Myocyte (in vitro differentiated cells): ENCODE results near the gene CCL22. TPM values are rescaled to one million over a fixed set of nuclear protein-coding genes. Genes with fewer than 3 reads are reported as not detected.
A peak's percentile ranks its signal among the peaks of the same experiment; 100 is the strongest.
"Not testable (repeated sequence)": the region's sequence is repeated elsewhere in the genome, so short reads cannot be mapped to it uniquely, and the experiment has no call there.

Experiments used
- DNase-seq: peaks from one replicate; pipeline ENCODE4 v3.0.0-alpha.2; 2012; ENCODE audit warnings: low read depth
- total RNA-seq: library from RNA; depleted of rRNA; stranded (reverse); fragments of >200 nt; gene quantifications from 2 replicates; pipeline ENCODE4 v1.2.3, GENCODE V29; 2014

The CCL22 gene
- total RNA-seq, 1 donor from 2014 or later: not detected

DNA sequence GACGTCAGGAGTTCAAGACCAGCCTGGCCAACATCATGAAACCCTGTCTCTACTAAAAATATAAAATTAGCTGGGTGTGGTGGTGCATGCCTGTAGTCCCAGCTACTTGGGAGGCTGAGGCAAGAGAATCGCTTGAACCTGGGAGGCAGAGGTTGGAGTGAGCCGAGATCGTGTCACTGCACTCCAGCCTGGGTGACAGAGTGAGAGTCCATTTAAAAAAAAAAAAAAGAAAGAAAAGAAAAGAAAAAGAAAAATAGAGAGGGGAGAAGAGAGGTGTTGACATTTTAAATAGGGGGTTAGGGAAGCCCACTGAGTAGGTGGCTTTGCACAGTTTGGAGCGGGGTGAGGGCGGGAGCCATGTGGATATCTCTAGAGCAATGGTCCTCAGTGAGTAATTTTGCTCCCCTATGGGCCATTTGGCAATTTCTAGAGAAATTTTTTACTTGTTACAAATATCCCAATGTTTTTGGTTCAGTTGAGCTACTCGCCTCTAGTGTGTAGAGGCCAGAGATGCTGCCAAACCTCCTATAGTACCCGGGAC is 16.4 kb downstream of the CCL22 start:
- not testable (repeated sequence) for DNase-seq

DNA sequence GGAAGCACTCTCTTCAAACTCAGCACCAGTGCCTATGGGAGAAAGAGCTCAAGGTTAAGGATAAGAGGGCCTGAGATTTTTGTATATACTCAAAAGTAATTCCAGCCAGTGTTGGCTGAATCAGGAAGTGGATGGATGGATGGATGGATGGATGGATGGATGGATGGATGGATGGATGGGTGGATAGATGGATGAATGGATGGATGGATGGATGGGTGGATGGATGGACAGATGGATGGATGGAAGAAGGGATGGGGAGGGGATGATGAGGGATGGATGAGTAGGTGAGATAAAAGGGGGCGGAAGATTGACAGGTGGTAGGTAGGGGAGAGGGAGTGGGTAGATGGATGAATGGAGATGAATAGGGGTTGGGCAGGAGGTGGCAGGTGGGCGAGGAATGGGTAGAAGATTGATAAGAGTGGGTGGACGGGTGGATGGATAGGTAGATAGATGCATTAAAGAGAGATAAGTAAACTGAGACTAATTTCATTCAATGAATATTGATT is 17.8 kb downstream of the CCL22 start:
- DNase-seq: no peak

DNA sequence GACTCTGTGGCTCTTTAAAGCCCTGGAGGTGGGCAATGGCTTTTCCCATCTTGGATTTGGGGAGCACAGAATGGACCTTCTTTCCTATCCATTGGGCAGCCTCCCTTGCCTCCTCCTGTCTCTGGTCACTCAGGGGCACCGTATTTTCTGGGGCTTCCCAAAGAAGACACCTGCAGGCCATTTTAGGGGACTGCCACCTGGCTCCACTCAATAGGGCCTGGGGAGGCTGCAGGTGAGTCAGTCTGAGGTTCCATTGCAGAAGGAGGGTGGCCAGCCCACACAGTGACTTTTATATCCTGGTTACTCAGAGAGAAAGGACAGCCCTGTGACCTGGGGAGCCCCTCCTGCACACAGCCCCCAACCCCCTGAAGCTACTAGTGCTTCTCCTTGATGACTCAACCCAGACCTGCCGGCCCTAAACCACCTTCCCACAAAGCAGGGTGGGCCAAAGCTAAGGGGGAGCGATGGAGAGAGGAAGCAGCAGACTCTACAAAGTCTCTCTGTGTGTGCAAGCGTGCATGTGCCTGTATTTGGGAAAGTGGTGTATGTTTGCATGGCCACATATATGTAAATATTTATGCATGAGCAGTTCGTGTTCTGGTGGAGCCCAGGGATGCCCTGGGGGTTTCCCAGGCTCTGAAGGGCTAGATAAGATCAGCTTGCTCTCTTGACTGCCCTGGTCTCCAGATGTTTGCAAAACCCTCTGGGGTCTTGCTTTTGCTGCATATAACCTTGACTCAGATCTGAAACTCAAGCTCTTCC is 18.7 kb downstream of the CCL22 start:
- no peak for DNase-seq

DNA sequence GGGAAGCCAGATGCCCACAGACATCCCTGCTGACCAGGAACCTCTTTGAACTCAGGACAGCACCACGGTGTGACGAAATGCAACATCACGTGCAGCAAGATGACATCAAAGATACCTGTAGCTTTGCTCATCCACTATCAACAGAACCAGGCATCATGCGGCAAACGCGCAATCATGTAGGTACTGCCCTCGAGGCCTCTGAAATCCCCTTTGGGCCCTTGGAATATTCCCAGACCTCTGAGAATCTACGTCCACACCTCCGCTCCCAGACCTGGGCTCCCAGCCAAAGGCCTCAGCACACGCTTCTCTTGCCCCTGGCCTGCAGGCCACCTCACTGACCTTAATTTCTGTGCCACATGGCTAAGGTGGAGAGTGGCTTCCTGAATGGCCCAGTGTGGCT is 21.0 kb downstream of the CCL22 start:
- no peak for DNase-seq

DNA sequence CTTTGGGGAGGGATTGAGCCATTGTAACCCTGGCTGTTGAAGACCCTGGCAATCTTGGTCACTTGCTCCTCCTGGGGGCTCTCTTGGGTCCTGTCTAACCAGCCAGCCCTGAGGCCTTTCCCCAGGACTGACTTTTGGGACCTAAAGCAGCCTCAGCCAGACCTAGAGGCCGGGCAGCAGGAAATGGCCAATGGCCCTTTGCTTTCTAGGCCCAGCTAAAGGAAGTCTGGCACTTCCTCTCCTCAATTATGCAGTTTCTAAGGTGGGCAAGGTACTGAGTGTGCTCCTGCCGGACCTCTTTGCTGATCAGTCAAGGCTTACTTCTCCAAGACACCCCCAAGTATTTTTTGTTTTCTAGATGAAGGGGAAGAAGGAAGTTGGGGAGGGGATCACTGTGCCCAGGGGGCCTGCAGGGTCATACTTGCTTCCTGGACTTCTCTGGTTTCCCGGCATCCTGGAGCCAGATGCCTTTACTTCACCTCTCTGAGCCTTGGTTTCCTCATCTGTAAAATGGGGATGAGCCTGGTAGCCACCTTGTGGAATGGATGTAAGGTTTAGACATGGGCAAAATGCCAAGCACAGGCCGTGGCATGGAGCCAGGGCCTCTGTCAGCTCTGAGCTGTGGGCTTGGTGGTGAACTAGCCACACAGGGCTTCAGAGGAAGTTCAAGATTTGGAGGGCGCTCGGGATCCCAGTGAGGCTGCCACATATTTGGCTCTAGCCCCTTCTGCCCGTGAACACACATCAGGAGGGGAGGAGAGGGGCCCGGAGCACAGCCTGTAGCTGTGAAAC is 22.3 kb downstream of the CCL22 start:
- DNase-seq: no peak

DNA sequence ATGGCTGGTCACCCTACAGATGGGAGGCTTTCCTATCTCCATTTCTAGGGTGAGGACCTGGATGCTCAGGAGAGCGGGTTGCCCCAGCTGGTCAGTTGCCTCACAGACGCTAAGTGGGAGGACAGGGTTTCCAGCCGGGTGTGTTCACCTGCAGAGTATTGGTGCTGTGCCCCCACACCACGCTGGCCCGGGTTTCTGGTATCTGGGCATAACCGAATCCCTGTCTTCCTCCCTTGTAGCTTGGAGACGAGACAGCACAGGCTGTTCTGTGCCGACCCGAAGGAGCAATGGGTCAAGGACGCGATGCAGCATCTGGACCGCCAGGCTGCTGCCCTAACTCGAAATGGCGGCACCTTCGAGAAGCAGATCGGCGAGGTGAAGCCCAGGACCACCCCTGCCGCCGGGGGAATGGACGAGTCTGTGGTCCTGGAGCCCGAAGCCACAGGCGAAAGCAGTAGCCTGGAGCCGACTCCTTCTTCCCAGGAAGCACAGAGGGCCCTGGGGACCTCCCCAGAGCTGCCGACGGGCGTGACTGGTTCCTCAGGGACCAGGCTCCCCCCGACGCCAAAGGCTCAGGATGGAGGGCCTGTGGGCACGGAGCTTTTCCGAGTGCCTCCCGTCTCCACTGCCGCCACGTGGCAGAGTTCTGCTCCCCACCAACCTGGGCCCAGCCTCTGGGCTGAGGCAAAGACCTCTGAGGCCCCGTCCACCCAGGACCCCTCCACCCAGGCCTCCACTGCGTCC is 23.4 kb downstream of the CCL22 start:
- no peak for DNase-seq

DNA sequence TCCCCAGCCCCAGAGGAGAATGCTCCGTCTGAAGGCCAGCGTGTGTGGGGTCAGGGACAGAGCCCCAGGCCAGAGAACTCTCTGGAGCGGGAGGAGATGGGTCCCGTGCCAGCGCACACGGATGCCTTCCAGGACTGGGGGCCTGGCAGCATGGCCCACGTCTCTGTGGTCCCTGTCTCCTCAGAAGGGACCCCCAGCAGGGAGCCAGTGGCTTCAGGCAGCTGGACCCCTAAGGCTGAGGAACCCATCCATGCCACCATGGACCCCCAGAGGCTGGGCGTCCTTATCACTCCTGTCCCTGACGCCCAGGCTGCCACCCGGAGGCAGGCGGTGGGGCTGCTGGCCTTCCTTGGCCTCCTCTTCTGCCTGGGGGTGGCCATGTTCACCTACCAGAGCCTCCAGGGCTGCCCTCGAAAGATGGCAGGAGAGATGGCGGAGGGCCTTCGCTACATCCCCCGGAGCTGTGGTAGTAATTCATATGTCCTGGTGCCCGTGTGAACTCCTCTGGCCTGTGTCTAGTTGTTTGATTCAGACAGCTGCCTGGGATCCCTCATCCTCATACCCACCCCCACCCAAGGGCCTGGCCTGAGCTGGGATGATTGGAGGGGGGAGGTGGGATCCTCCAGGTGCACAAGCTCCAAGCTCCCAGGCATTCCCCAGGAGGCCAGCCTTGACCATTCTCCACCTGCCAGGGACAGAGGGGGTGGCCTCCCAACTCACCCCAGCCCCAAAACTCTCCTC is 24.1 kb downstream of the CCL22 start:
- no peak for DNase-seq

DNA sequence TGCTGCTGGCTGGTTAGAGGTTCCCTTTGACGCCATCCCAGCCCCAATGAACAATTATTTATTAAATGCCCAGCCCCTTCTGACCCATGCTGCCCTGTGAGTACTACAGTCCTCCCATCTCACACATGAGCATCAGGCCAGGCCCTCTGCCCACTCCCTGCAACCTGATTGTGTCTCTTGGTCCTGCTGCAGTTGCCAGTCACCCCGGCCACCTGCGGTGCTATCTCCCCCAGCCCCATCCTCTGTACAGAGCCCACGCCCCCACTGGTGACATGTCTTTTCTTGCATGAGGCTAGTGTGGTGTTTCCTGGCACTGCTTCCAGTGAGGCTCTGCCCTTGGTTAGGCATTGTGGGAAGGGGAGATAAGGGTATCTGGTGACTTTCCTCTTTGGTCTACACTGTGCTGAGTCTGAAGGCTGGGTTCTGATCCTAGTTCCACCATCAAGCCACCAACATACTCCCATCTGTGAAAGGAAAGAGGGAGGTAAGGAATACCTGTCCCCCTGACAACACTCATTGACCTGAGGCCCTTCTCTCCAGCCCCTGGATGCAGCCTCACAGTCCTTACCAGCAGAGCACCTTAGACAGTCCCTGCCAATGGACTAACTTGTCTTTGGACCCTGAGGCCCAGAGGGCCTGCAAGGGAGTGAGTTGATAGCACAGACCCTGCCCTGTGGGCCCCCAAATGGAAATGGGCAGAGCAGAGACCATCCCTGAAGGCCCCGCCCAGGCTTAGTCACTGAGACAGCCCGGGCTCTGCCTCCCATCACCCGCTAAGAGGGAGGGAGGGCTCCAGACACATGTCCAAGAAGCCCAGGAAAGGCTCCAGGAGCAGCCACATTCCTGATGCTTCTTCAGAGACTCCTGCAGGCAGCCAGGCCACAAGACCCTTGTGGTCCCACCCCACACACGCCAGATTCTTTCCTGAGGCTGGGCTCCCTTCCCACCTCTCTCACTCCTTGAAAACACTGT is 25.0 kb downstream of the CCL22 start:
- peak; percentile 21 for DNase-seq

DNA sequence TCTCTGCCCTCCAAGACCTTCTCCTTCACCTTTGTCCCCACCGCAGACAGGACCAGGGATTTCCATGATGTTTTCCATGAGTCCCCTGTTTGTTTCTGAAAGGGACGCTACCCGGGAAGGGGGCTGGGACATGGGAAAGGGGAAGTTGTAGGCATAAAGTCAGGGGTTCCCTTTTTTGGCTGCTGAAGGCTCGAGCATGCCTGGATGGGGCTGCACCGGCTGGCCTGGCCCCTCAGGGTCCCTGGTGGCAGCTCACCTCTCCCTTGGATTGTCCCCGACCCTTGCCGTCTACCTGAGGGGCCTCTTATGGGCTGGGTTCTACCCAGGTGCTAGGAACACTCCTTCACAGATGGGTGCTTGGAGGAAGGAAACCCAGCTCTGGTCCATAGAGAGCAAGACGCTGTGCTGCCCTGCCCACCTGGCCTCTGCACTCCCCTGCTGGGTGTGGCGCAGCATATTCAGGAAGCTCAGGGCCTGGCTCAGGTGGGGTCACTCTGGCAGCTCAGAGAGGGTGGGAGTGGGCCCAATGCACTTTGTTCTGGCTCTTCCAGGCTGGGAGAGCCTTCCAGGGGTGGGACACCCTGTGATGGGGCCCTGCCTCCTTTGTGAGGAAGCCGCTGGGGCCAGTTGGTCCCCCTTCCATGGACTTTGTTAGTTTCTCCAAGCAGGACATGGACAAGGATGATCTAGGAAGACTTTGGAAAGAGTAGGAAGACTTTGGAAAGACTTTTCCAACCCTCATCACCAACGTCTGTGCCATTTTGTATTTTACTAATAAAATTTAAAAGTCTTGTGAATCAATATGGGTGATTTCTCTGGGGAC is 25.9 kb downstream of the CCL22 start:
- no peak for DNase-seq

DNA sequence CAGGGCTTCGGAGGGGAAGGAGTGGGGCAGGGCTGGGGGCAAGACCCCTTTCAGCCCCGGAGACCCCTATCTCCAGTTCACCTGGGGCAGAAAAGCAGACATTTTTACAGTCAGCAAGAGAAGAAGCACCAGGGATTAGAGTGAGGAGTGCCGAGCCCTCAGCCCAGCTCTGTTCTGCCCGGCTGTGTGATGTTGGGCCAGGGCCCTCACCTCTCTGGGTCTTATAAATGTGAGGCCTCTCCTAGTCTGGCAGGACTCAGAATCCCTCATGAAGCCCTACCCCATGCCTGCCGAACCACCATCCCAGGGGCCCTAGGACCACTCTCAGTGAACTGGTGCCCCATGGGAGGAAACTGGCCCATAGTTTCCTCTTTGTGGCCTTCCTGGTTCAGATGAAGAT is 26.5 kb downstream of the CCL22 start:
- DNase-seq: no peak

DNA sequence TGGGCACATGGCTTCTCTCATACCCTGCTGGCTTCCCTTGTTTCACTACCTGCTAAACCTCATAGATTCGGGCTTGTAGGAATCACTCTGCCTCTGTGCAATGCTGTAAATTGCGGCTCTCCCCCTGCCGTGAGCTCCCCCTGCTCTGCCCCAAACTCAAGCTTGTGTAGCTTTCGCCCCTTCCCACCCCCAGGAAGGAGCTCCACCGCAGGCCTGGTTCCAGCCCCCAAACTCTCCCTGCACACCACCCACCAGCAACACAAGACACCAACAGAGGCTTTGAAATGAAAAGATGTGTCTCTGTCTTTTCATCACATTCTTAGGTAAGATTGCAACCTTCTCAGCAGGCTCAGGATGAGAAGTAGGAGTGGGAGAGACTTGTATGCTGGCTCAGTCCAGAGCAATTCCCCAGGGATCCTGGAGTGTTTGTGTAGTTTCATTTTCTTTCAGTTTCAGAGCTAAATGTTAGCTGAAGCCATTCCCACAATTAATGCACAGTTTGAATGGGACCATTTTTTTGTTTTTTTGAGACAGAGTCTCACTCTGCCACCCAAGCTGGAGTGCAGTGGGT is 27.9 kb downstream of the CCL22 start:
- DNase-seq: peak; percentile 50

DNA sequence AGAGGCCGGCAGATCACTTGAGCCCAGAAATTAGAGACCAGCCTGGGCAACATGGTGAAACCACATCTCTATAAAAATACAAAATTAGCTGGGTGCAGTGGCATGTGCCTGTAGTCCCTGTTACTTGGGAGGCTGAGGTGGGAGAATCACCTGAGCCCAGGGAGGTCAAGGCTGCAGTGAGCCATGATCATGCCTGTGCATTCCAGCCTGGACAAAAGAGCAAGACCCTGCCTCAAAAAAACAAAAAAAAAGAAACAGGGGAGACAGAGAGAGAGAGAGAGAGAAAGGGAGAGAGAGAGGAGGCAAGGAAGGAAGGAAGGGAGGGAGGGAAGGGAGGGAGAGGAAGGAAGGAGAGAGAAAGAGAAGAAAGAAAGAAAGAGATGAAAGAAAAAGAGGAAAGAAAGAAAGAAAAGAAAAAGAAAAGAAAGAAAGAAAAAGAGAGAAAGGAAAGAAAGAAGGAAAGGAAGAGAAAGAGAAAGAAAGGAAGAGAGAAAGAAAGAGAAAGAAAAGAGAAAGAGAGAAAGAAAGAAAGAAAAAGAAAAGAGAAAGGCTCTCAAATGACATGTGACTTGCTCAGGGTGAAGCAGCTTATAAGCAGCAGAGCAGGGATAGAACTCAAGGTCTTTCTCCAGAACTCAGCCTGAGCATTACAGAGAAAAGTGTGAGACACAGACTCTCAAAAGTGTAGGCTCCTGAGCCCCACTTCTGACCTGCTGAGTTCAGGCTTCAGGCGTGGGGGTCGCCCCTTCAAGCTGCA is 29.2 kb downstream of the CCL22 start:
- no peak for DNase-seq

DNA sequence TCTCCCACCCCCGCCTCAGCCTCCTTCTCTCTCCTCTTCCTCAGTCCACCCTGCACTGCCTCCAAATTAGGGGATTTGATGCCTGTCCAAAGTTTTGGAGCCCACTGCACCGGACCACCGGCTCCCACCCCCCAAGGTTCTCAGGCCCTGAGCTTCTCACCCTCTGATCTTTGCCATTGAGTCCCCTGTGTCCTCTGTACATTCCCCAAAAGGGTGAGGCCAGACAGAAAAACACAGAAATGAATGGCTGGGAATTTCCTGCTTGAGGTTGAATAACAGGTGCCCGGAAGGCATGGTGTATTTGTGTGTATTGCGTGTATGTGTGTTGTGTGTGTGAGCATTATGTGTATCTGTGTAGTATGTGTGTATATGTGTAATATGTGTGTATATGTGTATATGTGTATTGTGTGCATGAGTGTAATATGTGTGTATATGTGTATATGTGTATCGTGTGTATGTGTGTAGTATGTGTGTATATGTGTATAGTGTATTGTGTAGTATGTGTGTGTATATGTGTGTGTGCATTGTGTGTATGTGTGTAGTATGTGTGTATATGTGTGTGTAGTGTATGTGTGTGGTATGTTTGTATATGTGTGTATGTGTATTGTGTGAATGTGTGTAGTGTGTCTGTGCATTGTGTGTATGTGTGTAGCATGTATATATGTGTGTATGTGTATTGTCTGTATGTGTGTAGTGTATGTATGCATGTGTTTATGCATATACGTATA is 29.9 kb downstream of the CCL22 start:
- DNase-seq: peak; percentile 18

DNA sequence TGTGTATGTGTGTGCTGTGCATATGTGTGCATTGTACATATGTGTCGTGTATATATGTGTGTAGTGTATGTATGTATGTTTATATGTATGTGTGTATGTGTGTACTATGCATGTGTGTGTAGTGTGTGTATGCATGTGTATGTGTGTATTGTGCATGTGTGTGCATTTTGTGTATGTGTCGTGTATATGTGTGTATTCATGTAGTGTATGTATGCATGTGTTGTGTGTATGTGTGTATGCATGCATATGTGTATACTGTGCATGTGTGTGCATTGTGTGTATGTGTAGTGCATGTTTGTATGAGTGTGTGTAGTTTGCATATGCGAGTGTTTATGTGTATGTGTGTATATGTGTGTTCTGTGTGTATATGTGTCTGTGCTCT is 30.5 kb downstream of the CCL22 start:
- no peak for DNase-seq

DNA sequence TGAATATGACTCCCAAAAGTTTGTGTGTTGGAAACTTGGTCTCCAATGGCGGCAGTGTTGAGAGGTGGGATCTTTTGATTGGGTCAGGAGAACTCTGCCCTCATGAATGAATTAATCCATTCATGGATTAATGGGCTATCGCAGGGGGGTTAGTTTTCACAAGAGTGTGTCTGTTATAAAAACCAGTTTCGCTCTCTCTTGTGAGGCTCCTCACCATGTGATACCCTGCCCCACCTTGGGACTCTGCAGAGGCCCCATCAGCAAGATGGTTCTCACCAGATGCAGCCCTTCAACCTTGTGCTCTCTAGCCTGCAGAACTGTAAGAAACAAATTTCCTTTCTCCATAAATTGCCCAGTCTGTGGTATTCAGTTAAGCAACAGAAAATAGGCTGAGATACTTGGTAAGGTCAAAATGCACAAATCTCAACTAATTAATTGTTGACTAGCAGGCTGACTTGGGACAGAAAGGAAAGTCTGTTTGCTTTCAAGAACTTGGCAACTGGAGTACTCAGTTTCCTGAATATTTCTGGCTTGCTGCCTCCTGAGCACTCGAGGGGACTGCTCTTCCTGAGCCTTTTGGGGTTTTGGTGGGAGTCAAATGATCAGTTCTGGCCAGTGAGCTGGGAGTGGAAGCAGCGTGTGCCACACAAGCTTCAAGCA is 32.2 kb downstream of the CCL22 start:
- DNase-seq: no peak

DNA sequence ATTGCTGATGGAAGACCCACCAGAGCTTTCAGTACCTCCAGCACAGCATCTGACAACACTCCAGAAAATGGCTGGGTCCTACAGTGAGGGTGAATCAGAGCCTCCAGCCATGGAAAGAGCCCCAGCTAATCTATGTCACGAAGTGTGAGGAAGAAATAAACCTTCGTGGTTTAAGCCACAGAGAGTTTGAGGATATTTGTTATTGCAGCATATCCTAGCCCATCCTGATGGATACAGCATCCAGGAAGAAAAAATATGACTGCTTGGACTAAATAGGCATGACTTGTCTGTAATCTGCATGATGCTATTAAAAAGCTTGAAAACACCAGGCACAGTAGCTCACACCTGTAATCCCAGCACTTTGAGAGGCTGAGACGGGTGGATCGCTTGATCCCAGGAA is 32.7 kb downstream of the CCL22 start:
- no peak for DNase-seq
